NCI-H2196 (cell line): ENCODE data around the gene KRTAP21-2.
"Not testable (repeated sequence)": the region's sequence is repeated elsewhere in the genome, so short reads cannot be mapped to it uniquely, and the experiment has no call there.

Source experiments
- DNase-seq: peaks from one replicate; lab custom pipeline; 2025; ENCODE audit not compliant: unreplicated experiment; lab: John Stamatoyannopoulos, UW

KRTAP21-2 gene

DNA sequence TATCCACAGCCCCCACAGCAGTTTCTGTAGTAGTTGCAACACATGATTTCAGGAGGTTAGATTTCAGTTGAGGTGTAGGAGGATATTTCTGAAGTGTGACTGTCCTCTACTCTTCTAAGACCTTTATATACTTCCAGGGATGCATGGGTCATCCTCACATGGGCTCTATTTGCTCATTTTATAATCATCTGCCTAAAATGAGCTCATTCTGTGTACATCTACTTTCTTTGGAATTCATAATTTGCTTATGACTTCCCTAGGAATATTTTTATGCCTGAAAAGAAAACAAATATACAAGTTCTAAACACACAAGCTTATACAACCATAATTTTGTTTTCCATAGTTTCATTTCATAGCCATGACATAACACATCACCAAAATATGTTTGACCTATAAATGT is at the start of gene KRTAP21-2:
Gene KRTAP21-2, minus strand, starts transcription at position 101 of the 400 bp plus-strand sequence. Its CDS starts 57 bp downstream, at position 44.
- no peak for DNase-seq

DNA sequence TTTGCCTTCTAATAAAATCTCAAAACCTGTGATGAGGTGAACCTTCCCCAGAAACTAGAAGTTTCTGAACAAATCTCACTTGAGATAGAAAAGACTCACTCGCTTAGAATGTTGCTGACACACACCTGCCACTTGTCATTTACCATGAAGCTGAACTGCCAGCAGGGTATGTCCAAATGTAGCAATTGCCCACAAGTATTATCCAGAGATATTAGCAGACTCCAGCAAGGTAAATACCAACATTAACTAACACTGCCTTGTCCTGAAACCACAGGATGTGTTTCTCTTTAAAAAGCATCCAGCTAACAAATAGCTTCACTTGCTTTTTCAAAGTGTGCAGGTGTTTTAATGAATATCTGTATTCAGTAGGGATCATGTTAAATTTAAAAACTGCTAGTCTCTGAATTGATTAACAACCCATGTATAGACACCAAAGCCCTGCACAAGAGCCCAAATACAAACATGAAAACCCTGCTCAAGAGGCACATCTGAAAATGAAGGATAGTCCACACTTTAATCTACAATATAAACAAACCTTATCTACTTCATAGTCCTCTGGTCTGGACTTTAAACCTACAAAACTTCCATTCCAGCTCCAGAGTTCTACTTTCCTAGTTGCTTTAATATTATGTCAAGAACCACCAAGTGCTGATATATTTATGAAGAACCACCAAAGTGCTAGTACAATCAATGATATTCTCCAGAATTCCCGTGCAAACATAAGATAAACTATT is 46.7 kb upstream of the KRTAP21-2 start:
- DNase-seq, result no peak

DNA sequence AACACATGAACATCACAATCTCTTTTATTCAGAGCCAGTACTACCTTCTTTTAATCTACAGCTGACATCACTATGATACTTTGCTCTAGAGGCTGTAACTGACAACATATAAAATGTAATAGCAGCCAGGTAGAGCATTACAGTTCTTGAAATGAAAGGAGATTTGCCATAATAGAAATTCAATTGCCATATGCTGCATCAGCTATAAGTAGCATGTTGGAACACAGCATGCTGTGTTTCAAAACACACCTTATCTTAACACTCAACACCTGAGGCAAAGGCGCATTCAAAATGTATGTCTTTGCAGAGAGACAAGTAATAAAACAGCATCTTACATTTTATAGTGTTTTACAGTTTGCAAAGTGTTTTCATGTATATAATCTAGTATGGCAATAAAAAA is 32.2 kb upstream of the KRTAP21-2 start:
- no peak for DNase-seq

DNA sequence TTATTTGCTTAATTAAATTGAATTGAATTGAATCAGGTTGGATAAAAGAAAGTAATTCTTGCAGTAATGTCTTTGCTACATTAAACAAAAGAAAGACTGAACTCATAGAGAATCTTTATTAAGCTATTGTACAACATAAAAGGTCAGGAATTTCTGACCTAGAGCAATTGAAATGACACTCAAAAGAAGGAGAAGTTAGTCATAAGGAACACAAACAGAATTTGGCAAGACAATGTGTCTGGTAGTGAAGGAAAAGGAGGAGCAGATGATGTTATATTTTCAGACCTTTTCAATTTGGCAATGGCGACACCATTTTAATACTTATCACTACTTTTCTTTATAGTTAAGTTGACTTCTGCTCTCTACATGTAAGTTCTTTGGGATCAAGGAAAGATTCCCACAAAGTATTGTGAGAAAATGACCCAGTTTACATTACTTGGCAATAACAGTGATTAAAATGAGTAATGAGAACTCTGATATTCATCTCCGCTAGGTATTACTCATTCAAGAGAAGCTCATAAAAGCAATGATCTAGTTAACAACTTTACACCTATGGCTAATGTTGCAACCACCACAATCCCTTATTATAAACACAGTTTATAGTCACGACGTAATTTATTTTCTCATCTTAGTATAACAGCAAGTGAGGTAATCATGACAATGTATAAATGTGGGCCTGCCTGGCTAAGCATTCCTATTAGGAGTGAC is 22.8 kb upstream of the KRTAP21-2 start:
- no peak for DNase-seq

DNA sequence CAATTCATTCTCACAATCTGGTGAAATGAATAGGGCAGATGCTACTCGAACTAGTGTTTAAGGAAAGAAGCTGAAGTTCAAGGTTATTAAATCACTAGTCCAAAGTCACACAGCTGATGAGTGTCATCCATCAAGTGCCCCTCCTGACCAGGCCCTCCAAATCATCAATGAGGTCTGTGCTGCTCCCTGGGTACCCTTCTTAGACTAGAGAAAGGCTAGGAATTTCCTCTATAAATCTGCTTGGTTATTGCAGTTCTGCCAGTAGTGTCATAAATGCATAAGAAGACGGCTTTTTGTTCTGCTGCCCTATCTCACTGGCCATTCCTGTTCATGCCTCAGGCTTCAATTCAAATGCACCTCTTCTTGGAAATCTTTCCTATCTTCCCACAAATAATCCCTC is 13.7 kb upstream of the KRTAP21-2 start:
- DNase-seq, result no peak

DNA sequence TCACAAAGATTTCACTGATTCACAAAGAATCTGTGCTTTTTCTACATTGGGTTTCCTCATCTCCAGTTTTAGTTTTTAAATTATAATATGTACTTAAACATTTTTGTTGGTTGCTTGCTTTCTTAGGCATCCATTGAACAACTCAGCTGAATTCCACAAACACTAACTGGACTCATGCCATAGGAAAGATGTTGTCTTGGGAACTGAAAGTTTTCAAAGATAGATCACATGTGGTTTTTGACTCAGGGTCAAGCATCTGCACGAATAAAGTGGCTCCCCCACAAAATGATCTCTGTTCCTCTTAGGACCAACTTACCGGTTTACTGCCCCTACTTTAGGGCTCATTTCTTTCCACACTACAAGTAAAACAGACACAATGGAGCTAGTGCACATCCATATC is 11.2 kb upstream of the KRTAP21-2 start:
- no peak for DNase-seq

DNA sequence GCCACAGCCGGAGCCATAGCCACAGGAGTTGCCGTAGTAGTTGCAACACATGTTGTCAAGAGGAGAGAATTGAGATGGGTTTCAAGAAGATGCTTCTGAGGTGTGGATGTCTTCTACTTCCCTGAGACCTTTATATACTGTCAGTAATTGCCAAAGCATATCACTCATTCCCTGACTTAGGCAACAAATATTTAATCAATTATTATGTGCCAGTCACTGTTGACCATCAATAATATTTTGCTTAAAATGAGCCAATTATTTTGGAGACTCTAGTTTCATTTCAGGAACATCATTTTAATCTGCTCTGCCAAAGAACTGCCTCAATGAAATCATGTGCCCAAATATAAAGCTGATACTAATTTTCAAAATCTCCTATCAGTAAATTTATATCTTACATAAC is 8.3 kb upstream of the KRTAP21-2 start, which contains the start of gene KRTAP21-1:
Gene KRTAP21-1, minus strand, starts transcription at position 101 of the 400 bp plus-strand sequence. Its CDS starts 50 bp downstream, at position 51.
- not testable (repeated sequence) for DNase-seq

DNA sequence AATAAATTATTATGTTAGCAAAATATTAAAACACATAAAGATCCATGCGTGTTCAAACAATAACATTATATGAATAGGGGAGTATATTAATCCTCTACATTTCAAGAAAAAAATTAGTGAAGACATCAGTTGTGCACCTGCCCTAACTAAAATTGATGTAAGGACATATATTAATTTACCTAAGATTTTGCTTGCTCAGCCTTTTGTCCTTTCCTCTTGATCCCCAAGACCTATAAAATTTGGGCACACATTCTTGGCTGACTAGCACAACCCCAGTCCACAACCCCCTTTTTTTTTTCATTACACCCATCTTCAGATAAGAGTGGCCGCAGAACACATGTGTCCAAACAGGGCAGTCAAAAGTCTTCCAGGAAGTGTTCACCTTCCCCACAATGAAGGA is 6.6 kb downstream of the KRTAP21-2 start:
- no peak for DNase-seq

DNA sequence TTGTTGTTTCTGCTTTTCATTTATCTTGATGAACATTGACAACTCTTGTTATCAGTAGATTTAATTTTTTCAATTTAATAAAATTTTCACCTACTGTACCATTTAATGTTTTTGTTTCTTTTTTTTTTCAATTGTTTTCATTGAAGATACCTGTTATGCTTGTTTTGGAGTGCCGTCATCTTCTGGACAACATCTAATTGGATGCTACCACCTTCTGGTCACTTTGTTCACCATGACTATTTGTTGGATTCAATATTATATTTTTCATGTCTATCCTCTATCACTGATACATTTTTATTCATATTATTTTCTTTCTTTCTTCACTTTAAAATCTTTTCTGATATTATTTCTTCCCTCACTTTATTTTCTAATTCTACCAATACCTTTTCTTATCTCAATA is 14.0 kb downstream of the KRTAP21-2 start:
- DNase-seq, result no peak

DNA sequence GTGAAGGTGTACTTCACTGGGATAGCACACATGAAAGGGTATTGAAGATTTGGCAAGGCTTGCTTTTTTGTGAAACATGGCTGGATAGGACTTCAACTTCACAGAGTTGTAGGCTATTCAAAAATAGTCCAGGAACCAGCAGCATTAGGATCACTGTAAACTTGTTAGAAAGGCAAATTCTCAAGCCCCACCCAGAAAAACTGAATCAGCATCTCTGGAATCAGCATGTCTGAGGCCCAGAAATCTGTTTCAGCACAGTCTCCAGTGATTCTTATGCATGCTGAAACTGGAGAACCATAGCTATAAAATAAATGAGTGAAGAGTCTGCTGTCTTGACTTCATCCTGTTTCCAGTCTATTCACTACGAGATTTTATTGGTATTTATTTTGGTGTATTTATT is 20.3 kb downstream of the KRTAP21-2 start:
- no peak for DNase-seq

DNA sequence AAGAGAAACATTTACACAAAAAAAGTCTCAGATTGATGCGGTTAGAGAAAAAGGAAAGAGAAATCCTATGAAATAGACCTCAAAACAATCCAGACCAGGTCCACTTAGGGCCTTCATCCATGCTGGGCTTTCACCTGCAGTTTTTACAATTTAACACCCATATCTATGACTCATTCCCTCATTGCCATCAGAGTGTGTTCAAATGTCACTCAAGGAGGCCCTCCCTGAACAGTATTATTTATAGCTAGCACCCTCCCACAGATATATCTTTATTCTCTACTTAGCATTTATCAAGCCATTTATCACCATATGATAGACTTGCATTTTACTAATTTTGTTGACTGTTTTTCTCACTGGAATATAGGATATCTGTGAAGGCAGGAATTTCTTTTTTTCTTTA is 27.7 kb downstream of the KRTAP21-2 start:
- DNase-seq, result no peak

DNA sequence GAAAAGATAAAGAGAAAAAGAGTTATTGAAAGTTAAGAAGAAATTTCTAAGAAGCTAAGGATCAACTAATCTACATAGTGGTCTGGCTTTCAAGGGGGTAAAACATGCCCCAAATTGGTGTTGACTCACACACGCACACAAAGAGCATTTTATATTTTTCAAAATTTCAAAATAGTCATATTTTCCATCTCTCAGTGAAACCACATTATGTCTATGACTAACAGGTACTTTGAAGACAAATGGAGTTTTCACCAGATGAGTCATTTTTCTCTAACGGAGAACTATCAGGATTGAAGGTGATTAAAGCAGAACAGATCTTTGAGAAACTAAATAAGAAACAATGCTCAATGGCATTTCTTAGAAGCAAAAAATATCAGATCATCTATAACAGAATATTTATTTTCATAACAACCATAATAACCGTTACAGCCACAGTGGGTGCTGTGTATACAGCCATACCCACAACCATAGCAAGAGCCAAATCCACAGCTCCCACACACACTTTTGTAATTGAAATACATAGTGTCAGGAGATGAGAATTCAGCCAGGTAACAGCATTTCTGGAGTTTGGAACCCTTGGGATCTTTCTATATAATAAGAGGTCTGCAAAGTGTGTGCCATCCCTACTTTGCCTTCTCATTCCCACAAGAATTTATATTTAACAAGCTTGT is 28.7 kb downstream of the KRTAP21-2 start, which contains the start of gene KRTAP21-3:
Gene KRTAP21-3, minus strand, starts transcription at position 539 of the 671 bp plus-strand sequence. Its CDS starts 18 bp downstream, at position 521.
- DNase-seq, result no peak

DNA sequence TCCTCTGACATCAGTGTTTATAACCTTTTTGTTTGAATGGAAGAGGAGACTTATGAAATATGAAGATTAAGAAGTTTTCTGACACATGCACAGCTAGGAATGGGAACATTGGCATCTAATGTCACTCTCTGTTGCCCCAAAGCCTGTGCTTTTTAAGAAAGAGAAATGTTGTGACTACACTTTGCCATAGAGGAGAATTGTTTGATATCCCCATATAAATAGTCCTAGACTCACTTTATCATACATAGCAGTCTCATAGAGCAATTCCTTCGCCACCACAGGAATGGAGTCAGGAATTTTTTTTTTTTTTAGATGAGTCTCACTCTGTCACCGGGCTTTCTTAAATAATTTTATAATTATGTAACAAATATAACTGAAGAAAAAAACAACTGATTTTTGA is 30.0 kb downstream of the KRTAP21-2 start:
- no peak for DNase-seq

DNA sequence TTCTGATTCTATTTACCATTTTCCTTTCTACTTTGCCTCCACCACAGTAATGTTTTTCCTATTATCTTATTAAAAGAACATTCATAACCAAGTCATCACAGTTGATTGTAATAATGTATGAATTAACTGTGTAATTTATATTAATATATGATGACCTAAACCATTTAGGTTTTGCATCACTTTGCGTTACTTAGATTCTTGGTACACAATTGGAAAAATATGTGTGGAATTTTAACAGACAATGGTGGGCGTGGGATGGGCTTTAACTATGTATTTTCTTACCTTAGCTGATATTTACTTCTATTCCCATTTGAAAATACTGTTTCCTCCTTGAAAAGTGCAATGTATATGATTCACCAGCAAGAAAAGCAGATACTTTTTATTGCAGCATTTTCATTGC is 32.1 kb downstream of the KRTAP21-2 start:
- no peak for DNase-seq

DNA sequence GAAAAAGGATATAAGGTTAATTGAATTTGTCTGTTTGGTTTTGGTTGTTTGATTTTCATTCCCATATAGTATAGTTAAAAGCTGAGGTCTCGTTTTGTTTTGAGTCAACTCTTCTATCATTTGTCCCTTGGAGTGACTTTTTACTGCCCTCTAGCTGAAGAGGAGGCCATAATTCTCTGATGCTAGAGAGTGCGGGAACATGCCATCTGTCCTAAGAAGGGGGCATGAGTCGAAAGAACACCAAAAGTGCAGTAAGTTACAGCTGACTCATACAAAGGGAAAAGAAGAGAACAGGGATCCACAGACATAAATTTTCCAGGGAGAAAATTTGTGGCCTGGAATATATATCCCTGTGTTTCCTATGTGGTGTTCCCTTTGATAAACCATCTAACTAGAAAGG is 32.6 kb downstream of the KRTAP21-2 start:
- DNase-seq, result no peak

DNA sequence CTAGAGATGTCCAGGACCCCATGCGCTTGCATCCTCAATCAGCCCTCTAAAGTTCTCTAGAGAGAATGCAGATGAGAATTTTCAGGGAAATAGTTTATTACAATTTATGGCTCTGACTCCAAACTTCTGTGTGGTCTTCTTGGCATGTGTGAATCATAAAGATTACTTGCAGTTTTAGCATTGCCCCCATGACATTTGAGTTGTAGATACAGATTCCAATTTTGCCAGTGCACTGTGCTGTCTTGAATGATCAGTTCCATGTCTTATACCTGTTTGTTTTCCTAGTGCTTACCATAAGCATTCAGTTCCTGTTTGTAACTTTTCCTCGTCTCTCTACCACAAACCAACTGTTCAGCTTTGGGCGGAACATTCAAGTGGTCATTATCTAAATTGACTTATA is 33.3 kb downstream of the KRTAP21-2 start:
- DNase-seq, result no peak

DNA sequence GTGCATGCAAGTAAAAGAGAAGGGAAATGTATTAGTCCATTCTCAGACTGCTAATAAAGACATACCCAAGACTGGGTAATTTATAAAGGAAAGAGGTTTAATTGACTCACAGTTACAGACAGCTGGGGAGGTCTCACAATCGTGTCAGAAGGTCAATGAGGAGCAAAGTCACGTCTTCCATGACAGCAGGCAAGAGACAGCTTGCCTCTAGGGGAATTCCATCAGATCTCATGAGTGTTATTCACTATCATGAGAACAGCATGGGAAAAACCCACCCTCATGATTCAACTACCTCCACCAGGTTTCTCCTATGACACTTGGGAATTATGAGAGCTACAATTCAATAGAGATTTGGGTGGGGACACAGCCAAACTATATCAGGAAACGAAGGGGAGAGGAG is 36.6 kb downstream of the KRTAP21-2 start:
- no peak for DNase-seq

DNA sequence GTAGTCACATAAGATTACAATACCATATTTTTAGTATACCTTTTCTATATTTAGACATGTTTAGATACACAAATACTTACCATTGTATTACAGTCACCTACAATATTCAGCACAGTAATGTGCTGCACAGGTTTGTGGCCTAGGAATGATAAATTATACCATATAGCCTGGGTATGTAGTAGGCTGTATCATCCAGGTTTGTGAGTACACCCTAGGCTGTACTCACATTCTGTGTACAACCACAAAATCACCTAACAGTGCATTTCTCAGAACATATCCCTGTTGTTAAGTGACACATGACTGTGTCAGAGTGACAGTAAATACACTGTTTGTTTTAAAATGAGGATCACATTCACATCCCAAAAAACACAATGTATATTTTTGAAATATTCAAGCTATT is 39.6 kb downstream of the KRTAP21-2 start:
- DNase-seq, result no peak
